Trophoblast cell (in vitro differentiated cells and primary cell): ENCODE data around the gene NCS1.

Experiments
- DNase-seq, 2 donors: peaks; one replicate each; pipeline ENCODE4 v3.0.0-alpha.2; 2016
- H2AFZ ChIP-seq: 2 replicates; pipeline ENCODE4 v1.6.1; 2013; ENCODE audit warnings: low read length, moderate library complexity, mild to moderate bottlenecking; ENCODE audit not compliant: insufficient read depth, poor library complexity
- H2AK5ac ChIP-seq: 2 replicates; pipeline ENCODE4 v1.6.1; 2013; ENCODE audit warnings: mild to moderate bottlenecking, low read length
- H2BK120ac ChIP-seq: 2 replicates; pipeline ENCODE4 v1.6.1; 2013; ENCODE audit warnings: low read length, mild to moderate bottlenecking, moderate library complexity; ENCODE audit not compliant: insufficient read depth, poor library complexity
- H2BK12ac ChIP-seq: 2 replicates; pipeline ENCODE4 v1.6.1; 2013; ENCODE audit warnings: mild to moderate bottlenecking, low read length, moderate library complexity
- H2BK5ac ChIP-seq: 2 replicates; pipeline ENCODE4 v1.6.1; 2013; ENCODE audit warnings: low read length, low read depth, moderate library complexity, mild to moderate bottlenecking; ENCODE audit not compliant: poor library complexity
- H3K14ac ChIP-seq: 2 replicates; pipeline ENCODE4 v1.6.1; 2013; ENCODE audit warnings: mild to moderate bottlenecking, low read length
- H3K18ac ChIP-seq: 2 replicates; pipeline ENCODE4 v1.6.1; 2013; ENCODE audit warnings: mild to moderate bottlenecking, low read length
- H3K23ac ChIP-seq: 2 replicates; pipeline ENCODE4 v1.6.1; 2013; ENCODE audit warnings: low read length
- H3K27ac ChIP-seq: 2 replicates; pipeline ENCODE4 v1.5.1; 2013; ENCODE audit warnings: low read depth, mild to moderate bottlenecking, inconsistent platforms, low read length, moderate library complexity
- H3K27me3 ChIP-seq: 2 replicates; pipeline ENCODE4 v1.6.1; 2013; ENCODE audit warnings: inconsistent platforms, mild to moderate bottlenecking, low read length, moderate library complexity; ENCODE audit not compliant: insufficient read depth
- H3K36me3 ChIP-seq, 2 experiments: 1 replicate in 1 of 2; 2 replicates in 1 of 2; pipeline ENCODE4 v1.6.1; 2013; ENCODE audit warnings: low read length in 2 of 2, mild to moderate bottlenecking in 2 of 2, moderate library complexity in 1 of 2; ENCODE audit not compliant: insufficient read depth in 2 of 2, control insufficient read depth in 1 of 2
- H3K4ac ChIP-seq: 2 replicates; pipeline ENCODE4 v1.6.1; 2013; ENCODE audit warnings: low read depth, mild to moderate bottlenecking, low read length, moderate library complexity
- H3K4me1 ChIP-seq, 2 experiments: 1 replicate in 1 of 2; 2 replicates in 1 of 2; pipeline ENCODE4 v1.6.1; 2013; ENCODE audit warnings: low read length in 2 of 2, mild to moderate bottlenecking in 2 of 2, moderate library complexity in 1 of 2; ENCODE audit not compliant: insufficient read depth in 2 of 2, control insufficient read depth in 1 of 2
- H3K4me2 ChIP-seq: 2 replicates; pipeline ENCODE4 v1.6.1; 2013; ENCODE audit warnings: inconsistent platforms, mild to moderate bottlenecking, low read length, moderate library complexity
- H3K4me3 ChIP-seq: 2 replicates; pipeline ENCODE4 v1.5.1; 2013; ENCODE audit warnings: mild to moderate bottlenecking, low read depth, low read length, inconsistent platforms
- H3K79me1 ChIP-seq: one replicate; pipeline ENCODE4 v1.6.1; 2013; ENCODE audit warnings: low read length
- H3K79me2 ChIP-seq: 2 replicates; pipeline ENCODE4 v1.6.1; 2013; ENCODE audit warnings: low read length, mild to moderate bottlenecking; ENCODE audit not compliant: control insufficient read depth, insufficient read depth, poor library complexity
- H3K9ac ChIP-seq: 2 replicates; pipeline ENCODE4 v1.6.1; 2013; ENCODE audit warnings: mild to moderate bottlenecking, low read length
- H3K9me3 ChIP-seq: 2 replicates; pipeline ENCODE4 v1.6.1; 2013; ENCODE audit warnings: low read depth, mild to moderate bottlenecking, control low read depth, inconsistent platforms, low read length; ENCODE audit not compliant: insufficient read depth
- H4K12ac ChIP-seq: 2 replicates; pipeline ENCODE4 v1.6.1; 2013; ENCODE audit warnings: low read depth, mild to moderate bottlenecking, low read length, moderate library complexity
- H4K8ac ChIP-seq: 2 replicates; pipeline ENCODE4 v1.6.1; 2013; ENCODE audit warnings: low read depth, mild to moderate bottlenecking, low read length, moderate library complexity
- H4K91ac ChIP-seq: one replicate; pipeline ENCODE4 v1.6.1; 2013; ENCODE audit warnings: low read depth, mild to moderate bottlenecking, low read length, moderate library complexity
- WGBS: extraction: QIAGEN DNeasy Blood & Tissue Kit; methylation state at CpG from one replicate; pipeline ENCODE4 v1.1.7; 2013; ENCODE audit warnings: missing lambda C conversion rate; ENCODE audit not compliant: insufficient read length, insufficient coverage; ENCODE audit errors: extremely low coverage; 5-methylcytosine and 5-hydroxymethylcytosine counted together

The NCS1 gene

GRCh38 chr9:130219661-130220096 lies 47.5 kb downstream of the NCS1 start:
- DNase-seq, result no peak
- H3K79me1 ChIP-seq, result no peaks in the 10 kb centered on the region

GRCh38 chr9:130220352-130220751 lies 48.1 kb downstream of the NCS1 start:
- no peak overlapping the region for H2AFZ ChIP-seq
- no peak overlapping the region for H3K9ac ChIP-seq
- WGBS, result no CpG with 5 or more reads among the region's 9 CpGs
- H3K23ac ChIP-seq, result no peak overlapping the region
- no peak overlapping the region for H3K4ac ChIP-seq
- peaks cover 15 to 26% of the 10 kb centered on the region in 2 experiments for H3K36me3 ChIP-seq
- no peak overlapping the region for H3K27ac ChIP-seq
- H3K4me3 ChIP-seq, result no peak overlapping the region
- no peaks in the 10 kb centered on the region for H3K4me1 ChIP-seq
- H3K18ac ChIP-seq, result no peak overlapping the region
- H3K9me3 ChIP-seq, result no peaks in the 10 kb centered on the region
- no peaks in the 10 kb centered on the region for H3K79me1 ChIP-seq
- H4K91ac ChIP-seq, result no peak overlapping the region
- H2BK5ac ChIP-seq, result no peak overlapping the region
- no peak overlapping the region for H2BK12ac ChIP-seq
- no peaks in the 10 kb centered on the region for H3K79me2 ChIP-seq
- no peak overlapping the region for H3K14ac ChIP-seq
- H2BK120ac ChIP-seq, result no peak overlapping the region
- H2AK5ac ChIP-seq, result no peak overlapping the region
- H3K4me2 ChIP-seq, result no peak overlapping the region
- H4K12ac ChIP-seq, result no peak overlapping the region
- no peaks in the 10 kb centered on the region for H3K27me3 ChIP-seq
- H4K8ac ChIP-seq, result no peak overlapping the region
- no peak for DNase-seq

More at GRCh38 chr9:130219661-130220096, 47.5 kb downstream of the NCS1 start:
- Histone ChIP-seq H2AK5ac (no peak overlapping the region), H3K79me2 (no peaks in the 10 kb centered on the region), H3K4me1 (peaks cover 0 to 2% of the 10 kb centered on the region in 2 experiments), H3K18ac (no peak overlapping the region), H3K4ac (no peak overlapping the region), H2BK120ac (no peak overlapping the region), H4K8ac (no peak overlapping the region), H3K9me3 (no peaks in the 10 kb centered on the region), H3K4me2 (no peak overlapping the region), H3K27ac (no peak overlapping the region), H3K23ac (no peak overlapping the region), H2AFZ (no peak overlapping the region), H2BK12ac (no peak overlapping the region), H3K9ac (no peak overlapping the region), H4K12ac (no peak overlapping the region), H3K14ac (no peak overlapping the region), H3K36me3 (peaks cover 14 to 21% of the 10 kb centered on the region in 2 experiments), H2BK5ac (no peak overlapping the region), H3K4me3 (no peak overlapping the region), H3K27me3 (no peaks in the 10 kb centered on the region), H4K91ac (no peak overlapping the region)
- no CpG with 5 or more reads among the region's 16 CpGs for WGBS

GRCh38 chr9:130222833-130223232 lies 50.6 kb downstream of the NCS1 start:
- Histone ChIP-seq H3K79me2 (no peaks in the 10 kb centered on the region), H2BK12ac (no peak overlapping the region), H3K27me3 (no peaks in the 10 kb centered on the region), H3K36me3 (peaks cover 32 to 42% of the 10 kb centered on the region in 2 experiments), H3K9me3 (peaks cover 4% of the 10 kb centered on the region), H4K8ac (no peak overlapping the region), H3K14ac (no peak overlapping the region), H2BK5ac (no peak overlapping the region), H4K12ac (no peak overlapping the region), H3K27ac (no peak overlapping the region), H3K79me1 (no peaks in the 10 kb centered on the region), H2AFZ (no peak overlapping the region), H2BK120ac (no peak overlapping the region), H3K4me1 (no peaks in the 10 kb centered on the region), H3K9ac (no peak overlapping the region), H3K23ac (no peak overlapping the region), H3K4me3 (no peak overlapping the region), H3K4me2 (no peak overlapping the region), H4K91ac (no peak overlapping the region), H3K4ac (no peak overlapping the region), H3K18ac (no peak overlapping the region), H2AK5ac (no peak overlapping the region)
- no CpG with 5 or more reads among the region's 9 CpGs for WGBS
- no peak for DNase-seq

GRCh38 chr9:130225071-130225470 lies 52.9 kb downstream of the NCS1 start:
- Histone ChIP-seq H2BK120ac (no peak overlapping the region), H3K18ac (no peak overlapping the region), H4K8ac (no peak overlapping the region), H3K27ac (no peak overlapping the region), H3K9ac (no peak overlapping the region), H4K91ac (no peak overlapping the region), H4K12ac (no peak overlapping the region), H3K14ac (no peak overlapping the region), H3K4me2 (no peak overlapping the region), H3K79me2 (no peaks in the 10 kb centered on the region), H3K79me1 (no peaks in the 10 kb centered on the region), H2AFZ (no peak overlapping the region), H3K36me3 (peaks cover 30 to 38% of the 10 kb centered on the region in 2 experiments), H3K4me1 (no peaks in the 10 kb centered on the region), H3K4ac (no peak overlapping the region), H2BK12ac (no peak overlapping the region), H3K27me3 (no peaks in the 10 kb centered on the region), H2BK5ac (no peak overlapping the region), H3K23ac (no peak overlapping the region), H3K9me3 (peaks cover 4% of the 10 kb centered on the region), H2AK5ac (no peak overlapping the region), H3K4me3 (no peak overlapping the region)
- no peak for DNase-seq
- no CpG with 5 or more reads among the region's 11 CpGs for WGBS
